Measurements from ENCODE around the gene TRPM3.

TRPM3 gene

GRCh38 chr9:70911791-70912190 lies 209.6 kb downstream of the TRPM3 start:
- no peaks in the 10 kb centered on the region for H3K4me1 ChIP-seq (ENCODE audit: low read length)
- H3K27me3 ChIP-seq (ENCODE audit: low read depth, low read length), result no peaks in the 10 kb centered on the region
- no peaks in the 10 kb centered on the region for H3K36me3 ChIP-seq (replicated peaks; ENCODE audit: low read depth, low read length)
- no peaks in the 10 kb centered on the region for H4K20me1 ChIP-seq (ENCODE audit: insufficient read depth, low read length)
- no peak overlapping the region for H3K4me3 ChIP-seq (ENCODE audit: low read length)
- TF ChIP-seq CTCF (IDR thresholded peaks at IDR 0.05; ENCODE audit: low read depth, low read length) (no peak), EZH2phosphoT487 (IDR thresholded peaks at IDR 0.05; ENCODE audit: low read depth) (no peak)
- no peak overlapping the region for H2AFZ ChIP-seq (ENCODE audit: low read depth, low read length)
- H3K4me2 ChIP-seq (ENCODE audit: low read length), result no peak overlapping the region
- H3K79me2 ChIP-seq (ENCODE audit: low read length), result no peaks in the 10 kb centered on the region
- no peak overlapping the region for H3K27ac ChIP-seq (ENCODE audit: low read length)
- no peak overlapping the region for H3K9ac ChIP-seq (ENCODE audit: low read length)
- H3K9me3 ChIP-seq (ENCODE audit: insufficient read depth, low read length), result no peaks in the 10 kb centered on the region

- Histone ChIP-seq H3K4me2 (ENCODE audit: low read length) (no peak overlapping the region), H3K79me2 (ENCODE audit: low read length) (no peaks in the 10 kb centered on the region), H3K4me1 (ENCODE audit: low read length) (no peaks in the 10 kb centered on the region), H3K4me3 (ENCODE audit: low read length) (no peak overlapping the region), H2AFZ (ENCODE audit: low read depth, low read length) (no peak overlapping the region), H3K36me3 (replicated peaks; ENCODE audit: low read depth, low read length) (no peaks in the 10 kb centered on the region), H3K9ac (ENCODE audit: low read length) (no peak overlapping the region), H3K9me3 (ENCODE audit: insufficient read depth, low read length) (no peaks in the 10 kb centered on the region), H3K27ac (ENCODE audit: low read length) (no peak overlapping the region), H4K20me1 (ENCODE audit: insufficient read depth, low read length) (no peaks in the 10 kb centered on the region), H3K27me3 (ENCODE audit: low read depth, low read length) (no peaks in the 10 kb centered on the region)
- no peak for TF ChIP-seq CTCF (IDR thresholded peaks at IDR 0.05; ENCODE audit: low read depth, low read length)
These were observed 210.8 kb downstream of the TRPM3 start for GRCh38 chr9:70910598-70910997.

GRCh38 chr9:70902692-70903131 lies 218.7 kb downstream of the TRPM3 start:
- no peak overlapping the region for H3K4me3 ChIP-seq (ENCODE audit: low read length)

GRCh38 chr9:70902171-70902570 lies 219.2 kb downstream of the TRPM3 start:
- Histone ChIP-seq H3K9me3 (ENCODE audit: insufficient read depth, low read length) (no peaks in the 10 kb centered on the region), H3K36me3 (replicated peaks; ENCODE audit: low read depth, low read length) (no peaks in the 10 kb centered on the region), H3K79me2 (ENCODE audit: low read length) (no peaks in the 10 kb centered on the region), H3K27ac (ENCODE audit: low read length) (no peak overlapping the region), H3K4me1 (ENCODE audit: low read length) (no peaks in the 10 kb centered on the region), H3K9ac (ENCODE audit: low read length) (no peak overlapping the region), H3K4me3 (ENCODE audit: low read length) (no peak overlapping the region), H2AFZ (ENCODE audit: low read depth, low read length) (no peak overlapping the region), H3K27me3 (ENCODE audit: low read depth, low read length) (peaks cover 22% of the 10 kb centered on the region), H3K4me2 (ENCODE audit: low read length) (no peak overlapping the region), H4K20me1 (ENCODE audit: insufficient read depth, low read length) (no peaks in the 10 kb centered on the region)
- no peak for TF ChIP-seq CTCF (IDR thresholded peaks at IDR 0.05; ENCODE audit: low read depth, low read length)

More at GRCh38 chr9:70902692-70903131, 218.7 kb downstream of the TRPM3 start:
- Histone ChIP-seq H3K9ac (ENCODE audit: low read length) (no peak overlapping the region), H3K36me3 (replicated peaks; ENCODE audit: low read depth, low read length) (no peaks in the 10 kb centered on the region), H3K4me2 (ENCODE audit: low read length) (no peak overlapping the region), H3K27ac (ENCODE audit: low read length) (no peak overlapping the region), H3K4me1 (ENCODE audit: low read length) (no peaks in the 10 kb centered on the region), H3K27me3 (ENCODE audit: low read depth, low read length) (peaks cover 22% of the 10 kb centered on the region), H3K9me3 (ENCODE audit: insufficient read depth, low read length) (no peaks in the 10 kb centered on the region), H2AFZ (ENCODE audit: low read depth, low read length) (no peak overlapping the region), H4K20me1 (ENCODE audit: insufficient read depth, low read length) (no peaks in the 10 kb centered on the region), H3K79me2 (ENCODE audit: low read length) (no peaks in the 10 kb centered on the region)
- TF ChIP-seq CTCF (IDR thresholded peaks at IDR 0.05; ENCODE audit: low read depth, low read length) (no peak), EZH2phosphoT487 (IDR thresholded peaks at IDR 0.05; ENCODE audit: low read depth) (no peak)

Measured in OCI-LY3 (cell line).